IPS-18c (cell line): ENCODE measurements around the gene MR1.

Source experiments
- H3K4me3 ChIP-seq: 2 replicates; pipeline ENCODE4 v1.7.0; 2013; ENCODE audit warnings: low read depth, mild to moderate bottlenecking, low read length, moderate library complexity; ENCODE audit not compliant: insufficient read depth
- H3K9me3 ChIP-seq: one replicate; pipeline ENCODE4 v1.6.1; 2013; ENCODE audit warnings: mild to moderate bottlenecking, low read length, moderate library complexity; ENCODE audit not compliant: control insufficient read depth, insufficient read depth

The MR1 gene

GRCh38 chr1:181110013-181110412, 76.2 kb downstream of the MR1 start:
- H3K4me3 ChIP-seq: no peak overlapping the region
- no peaks in the 10 kb centered on the region for H3K9me3 ChIP-seq
